ENCODE measurements around the gene CHIT1. TPM values are rescaled to one million over a fixed set of nuclear protein-coding genes. Genes with fewer than 3 reads are reported as not detected.

CHIT1 gene
- total RNA-seq, 1 experiment from 2014 or later = not detected

- TF ChIP-seq MAX (IDR thresholded peaks at IDR 0.05) (no peak), TCF7L2 (IDR thresholded peaks at IDR 0.05; ENCODE audit: borderline replicate concordance, extremely low read depth, insufficient read depth, insufficient read length) (no peak), YY1 (IDR thresholded peaks at IDR 0.05; ENCODE audit: extremely low read depth, insufficient replicate concordance, low read depth, low read length) (no peak), EZH2phosphoT487 (IDR thresholded peaks at IDR 0.05; ENCODE audit: borderline replicate concordance) (no peak), ELF1 (IDR thresholded peaks at IDR 0.05; ENCODE audit: borderline replicate concordance, low read depth) (no peak), ZBTB33 (IDR thresholded peaks at IDR 0.05; ENCODE audit: extremely low read depth, insufficient replicate concordance, low read length) (no peak)
Measured at GRCh38 chr1:203174324-203174985, 55.0 kb downstream of the CHIT1 start (continued).

- ATAC-seq (no peak), DNase-seq (ENCODE audit: low read depth, low spot score) (no peak)
- no peaks in the 10 kb centered on the region for H3K36me3 ChIP-seq (ENCODE audit: control insufficient read depth in 1 of 2, insufficient read depth in 2 of 2, low read length in 2 of 2)
- no peak overlapping the region for H3K4me3 ChIP-seq (replicated peaks in 1 of 2; ENCODE audit: low read depth in 1 of 2, low read length in 2 of 2)
- H3K4me2 ChIP-seq (ENCODE audit: low read length) = peak overlapping the region; percentile 52
- CTCF ChIA-PET = interaction anchor here (1.1 to 4.3 kb wide), 7 partner anchors 9 to 133 kb away, joined by 4 to 43 read pairs (median 17); partner anchors contain the start of gene ADORA1
- BruUV-seq (replicated peaks) = no TSS peak
- H3K9me2 ChIP-seq (ENCODE audit: insufficient read depth) = no peaks in the 10 kb centered on the region
- H3K79me2 ChIP-seq (ENCODE audit: insufficient read depth, low read length) = no peaks in the 10 kb centered on the region
- no peak overlapping the region for H2AFZ ChIP-seq (ENCODE audit: low read depth, low read length, poor library complexity, severe bottlenecking)
- H3K9ac ChIP-seq (ENCODE audit: low read length) = no peak overlapping the region
- H3K27me3 ChIP-seq (ENCODE audit: insufficient read depth, low read length) = no peaks in the 10 kb centered on the region
- H3K4me1 ChIP-seq (ENCODE audit: control insufficient read depth in 1 of 2, insufficient read depth in 2 of 2, low read length in 2 of 2) = peaks cover 29 to 77% of the 10 kb centered on the region in 2 experiments
- POLR2A ChIA-PET = no interaction called here
- H4K20me1 ChIP-seq (ENCODE audit: insufficient read depth) = no peaks in the 10 kb centered on the region
- H3K27ac ChIP-seq (ENCODE audit: low read depth, low read length) = no peak overlapping the region
- intact Hi-C loops (cut with micrococcal nuclease) = no loop called here
- H3K9me3 ChIP-seq (ENCODE audit: control insufficient read depth in 1 of 2, insufficient read depth in 1 of 2, low read depth in 1 of 2, low read length in 2 of 2) = no peaks in the 10 kb centered on the region
- RAD21 ChIA-PET (ENCODE audit: low non-redundant PET in 1 of 2, low total read pairs in 2 of 2, uncharacterized antibody in 2 of 2, unreplicated experiment in 2 of 2) = interaction anchor here (0.5 to 2.4 kb wide), 5 partner anchors 14 to 134 kb away, joined by 4 to 9 read pairs (median 7); no protein-coding TSS in a partner anchor
- no peak for TF ChIP-seq TCF7L2 (IDR thresholded peaks at IDR 0.05; ENCODE audit: borderline replicate concordance, extremely low read depth, insufficient read depth, insufficient read length)
- no peak for TF ChIP-seq CTCF (IDR thresholded peaks at IDR 0.05 in 2 of 3, conservative IDR thresholded peaks at IDR 0.05 in 1 of 3; ENCODE audit: borderline replicate concordance in 1 of 3, insufficient read depth in 1 of 3, low read depth in 2 of 3, low read length in 2 of 3)
- no peak for TF ChIP-seq EGR1 (IDR thresholded peaks at IDR 0.05; ENCODE audit: low read depth)
- no peak for TF ChIP-seq JUND (IDR thresholded peaks at IDR 0.05)
- TF ChIP-seq MAX (IDR thresholded peaks at IDR 0.05) = no peak
- no peak for TF ChIP-seq FOSL1 (IDR thresholded peaks at IDR 0.05; ENCODE audit: low read depth)
- no peak for TF ChIP-seq EZH2phosphoT487 (IDR thresholded peaks at IDR 0.05; ENCODE audit: borderline replicate concordance)
- TF ChIP-seq ZBTB33 (IDR thresholded peaks at IDR 0.05; ENCODE audit: extremely low read depth, insufficient replicate concordance, low read length) = no peak
- no peak for TF ChIP-seq ELF1 (IDR thresholded peaks at IDR 0.05; ENCODE audit: borderline replicate concordance, low read depth)
Measured at GRCh38 chr1:203173566-203173965, 55.9 kb downstream of the CHIT1 start.

Measured in HCT116 (cell line).